NCI-H69 (cell line): ENCODE data around the gene FOXI1.
"Not testable (repeated sequence)": the region's sequence is repeated elsewhere in the genome, so short reads cannot be mapped to it uniquely, and the experiment has no call there.

Experiments
- DNase-seq: peaks from one replicate; lab custom pipeline; 2025; lab: John Stamatoyannopoulos, UW

Gene FOXI1

GRCh38 chr5:170126626-170127025 is 20.9 kb downstream of the FOXI1 start:
- DNase-seq = no peak

DNA sequence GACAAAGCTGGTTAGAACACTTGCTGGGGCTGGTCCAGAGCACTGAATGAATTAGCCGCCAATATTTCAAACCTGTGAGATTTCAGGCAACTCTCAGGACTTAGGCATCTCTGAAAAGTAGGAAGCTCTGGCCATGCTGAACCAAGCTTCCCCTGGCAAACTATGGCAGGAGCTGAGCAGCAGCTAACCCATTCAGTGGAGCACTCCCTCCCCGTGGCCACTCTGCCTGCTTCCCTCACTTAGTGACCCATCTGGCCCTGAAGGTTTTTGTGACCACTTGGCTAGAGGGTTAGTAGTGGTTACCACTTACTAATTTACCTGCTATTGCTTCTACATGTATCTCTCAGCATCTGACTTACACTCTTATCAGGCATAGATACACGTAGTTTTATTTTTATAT is 25.5 kb downstream of the FOXI1 start:
- DNase-seq = no peak

GRCh38 chr5:170132269-170132975 is 26.7 kb downstream of the FOXI1 start:
- no peak for DNase-seq

DNA sequence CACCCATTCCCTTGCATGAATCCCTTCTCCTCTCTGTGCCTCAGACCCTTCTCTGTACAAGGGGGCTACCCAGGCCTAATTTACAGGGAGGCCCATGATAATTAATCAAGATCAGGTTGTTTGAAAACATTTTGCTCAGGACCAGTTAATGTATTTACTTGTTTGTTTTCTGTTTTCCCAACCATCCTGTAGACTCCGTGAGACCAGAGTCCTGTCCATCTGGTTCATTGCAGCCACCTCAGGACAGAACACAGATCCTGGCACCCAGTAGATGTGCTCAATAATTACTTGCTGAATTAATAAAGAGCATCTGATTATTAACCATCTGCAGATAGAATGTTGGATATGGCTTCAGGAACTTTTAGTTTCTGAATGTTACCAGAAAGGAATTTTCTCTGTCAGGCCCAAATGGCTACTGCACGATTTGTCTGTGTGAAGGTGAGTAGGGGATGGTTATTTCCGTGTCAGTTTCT is 27.3 kb downstream of the FOXI1 start:
- DNase-seq = no peak

- no peak for DNase-seq
Measured at GRCh38 chr5:170135796-170136490, 30.2 kb downstream of the FOXI1 start.

GRCh38 chr5:170136506-170136905 is 30.8 kb downstream of the FOXI1 start:
- DNase-seq = no peak

DNA sequence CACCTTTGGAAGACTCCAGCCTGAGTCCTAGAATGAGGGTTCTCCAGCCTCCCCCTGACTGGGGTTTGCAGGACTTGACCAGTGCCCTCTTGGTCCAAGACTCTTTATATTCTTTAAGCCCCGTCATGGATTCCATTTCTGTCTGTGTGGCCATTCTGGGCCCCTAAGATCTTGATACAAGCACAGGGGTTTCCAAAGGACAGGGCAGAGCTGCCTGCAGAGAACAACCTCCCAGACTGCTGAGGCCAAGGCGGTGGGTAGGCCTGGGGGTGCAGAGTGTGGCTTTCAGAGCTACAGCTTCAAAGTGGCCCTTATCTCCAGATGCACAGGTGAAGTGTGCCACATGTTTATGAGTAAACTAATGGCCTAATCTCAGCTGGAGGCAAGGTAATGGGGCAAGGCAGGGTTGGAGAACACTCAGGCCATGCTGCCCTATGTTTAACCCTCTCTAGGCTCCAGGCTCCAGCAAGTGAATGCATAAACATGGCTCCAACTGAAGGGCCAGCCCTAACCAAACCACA is 32.1 kb downstream of the FOXI1 start:
- DNase-seq = no peak

GRCh38 chr5:170138273-170138672 is 32.6 kb downstream of the FOXI1 start:
- no peak for DNase-seq

DNA sequence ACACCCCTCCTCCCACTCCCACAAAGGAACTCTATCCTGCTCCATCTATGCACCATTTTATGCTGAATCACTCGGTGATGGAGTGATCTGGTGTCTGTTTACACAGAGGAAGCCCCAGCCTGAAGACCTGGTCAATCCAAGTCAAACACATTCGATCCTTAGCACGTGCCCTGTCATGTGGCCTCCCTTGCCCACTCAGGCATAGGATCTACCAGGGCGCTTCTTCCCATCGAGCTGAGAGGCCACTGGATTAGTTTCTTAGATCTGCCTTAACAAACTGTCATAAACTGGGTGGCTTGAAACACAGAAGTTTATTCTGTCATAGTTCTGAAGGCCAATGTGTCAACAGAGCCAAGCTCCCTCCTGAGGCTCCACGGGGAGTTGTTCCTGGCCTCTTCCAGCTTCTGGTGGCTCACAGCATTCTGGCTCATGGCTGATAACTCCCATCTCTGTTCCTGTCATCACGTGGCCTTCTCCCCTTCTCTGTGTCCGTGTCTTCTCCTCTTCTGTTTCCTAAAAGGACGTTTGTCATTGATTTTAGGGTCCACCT is 34.2 kb downstream of the FOXI1 start:
- DNase-seq = no peak

DNA sequence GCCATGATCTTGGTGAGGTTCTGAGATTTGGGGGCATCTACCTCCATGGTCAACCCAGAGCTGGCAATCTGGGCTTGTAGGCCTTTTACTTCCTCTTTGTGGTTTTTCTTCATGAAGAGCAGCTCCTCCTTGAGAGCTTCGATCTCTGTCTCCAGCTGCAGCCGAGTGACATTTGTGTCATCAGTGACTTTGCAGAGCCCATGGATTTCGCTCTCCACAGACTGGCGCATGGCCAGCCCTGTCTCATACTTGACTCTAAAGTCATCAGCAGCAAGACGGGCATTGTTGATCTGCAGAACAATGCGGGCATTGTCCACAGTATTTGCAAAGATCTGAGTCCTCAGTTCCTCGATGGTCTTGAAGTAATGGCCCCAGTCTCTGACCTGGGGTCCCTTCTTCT is 35.5 kb downstream of the FOXI1 start:
- not testable (repeated sequence) for DNase-seq

GRCh38 chr5:170141636-170142035 is 35.9 kb downstream of the FOXI1 start:
- DNase-seq = no peak

DNA sequence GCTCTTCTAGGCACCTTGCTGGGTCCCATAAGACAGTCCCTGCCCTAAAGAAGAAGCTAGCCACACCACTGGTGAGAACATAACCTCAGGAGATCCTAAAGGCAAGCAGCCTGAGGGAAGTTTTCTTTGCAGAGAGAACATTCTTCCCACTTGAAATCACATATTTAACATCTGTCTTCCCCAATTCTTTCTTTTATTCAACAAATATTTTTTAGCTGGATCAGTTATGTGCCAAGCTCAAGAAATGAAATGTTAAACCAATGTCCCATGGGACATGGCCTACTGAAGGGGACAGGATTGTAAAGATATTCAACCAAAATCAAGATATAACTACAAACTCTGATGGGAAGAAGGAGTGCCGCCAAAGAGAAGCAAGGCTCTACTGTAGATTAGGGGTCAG is 36.5 kb downstream of the FOXI1 start:
- DNase-seq = no peak

DNA sequence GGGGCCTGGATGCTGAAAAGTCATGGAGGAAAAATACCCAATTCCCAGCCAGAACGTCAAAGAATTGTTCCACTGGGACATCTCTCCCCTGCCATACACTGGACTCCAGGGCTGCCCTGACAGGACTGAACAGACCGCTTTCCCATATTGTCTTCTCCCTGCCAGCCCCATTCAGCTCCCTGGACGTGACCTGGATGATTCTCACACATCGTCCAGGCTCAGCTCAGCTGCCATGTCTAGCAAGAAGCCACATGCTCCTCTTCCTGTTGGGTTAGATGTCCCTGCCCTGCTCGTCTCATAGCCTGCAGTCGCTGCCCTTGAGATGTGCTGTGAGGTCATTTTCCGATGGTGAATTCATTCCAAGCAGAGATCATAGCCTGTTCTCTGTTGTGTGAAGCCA is 37.4 kb downstream of the FOXI1 start:
- no peak for DNase-seq

- no peak for DNase-seq
Measured at GRCh38 chr5:170143710-170144109, 38.0 kb downstream of the FOXI1 start.

DNA sequence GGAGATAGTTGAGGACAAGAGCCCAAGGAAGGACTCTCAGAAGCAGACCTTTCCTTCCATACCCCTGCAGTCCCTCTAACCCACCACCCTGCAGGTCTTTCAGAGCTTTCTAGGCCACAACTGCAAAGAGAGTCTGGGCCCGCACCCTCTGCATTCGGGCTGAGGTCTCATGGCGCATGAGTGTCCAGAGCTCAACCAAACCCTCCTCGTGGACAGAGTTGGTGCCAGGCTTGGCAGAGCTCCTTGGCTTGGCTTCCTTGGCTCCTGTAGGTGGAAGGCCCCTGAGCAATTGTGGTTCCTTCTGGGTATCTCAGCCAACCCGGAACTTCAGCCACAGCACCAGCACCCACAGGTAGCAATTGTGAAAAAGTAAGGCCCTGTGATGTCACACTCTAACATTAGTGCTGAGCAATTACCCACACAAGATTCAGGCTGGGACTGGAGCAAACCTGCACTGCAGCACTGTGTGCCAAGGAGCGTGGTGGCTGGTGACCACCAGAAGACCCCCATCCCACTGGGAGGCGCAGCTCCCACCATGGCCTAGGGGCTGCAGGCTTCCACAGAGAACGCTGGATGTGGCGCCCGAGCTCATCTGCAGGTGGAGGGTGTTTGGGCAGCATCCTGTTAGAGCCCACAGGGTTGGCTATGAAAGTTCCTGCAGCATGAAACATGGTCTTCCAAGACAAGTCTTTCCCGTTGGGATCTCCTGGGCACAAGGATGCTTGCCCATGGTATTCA is 38.8 kb downstream of the FOXI1 start:
- no peak for DNase-seq

DNA sequence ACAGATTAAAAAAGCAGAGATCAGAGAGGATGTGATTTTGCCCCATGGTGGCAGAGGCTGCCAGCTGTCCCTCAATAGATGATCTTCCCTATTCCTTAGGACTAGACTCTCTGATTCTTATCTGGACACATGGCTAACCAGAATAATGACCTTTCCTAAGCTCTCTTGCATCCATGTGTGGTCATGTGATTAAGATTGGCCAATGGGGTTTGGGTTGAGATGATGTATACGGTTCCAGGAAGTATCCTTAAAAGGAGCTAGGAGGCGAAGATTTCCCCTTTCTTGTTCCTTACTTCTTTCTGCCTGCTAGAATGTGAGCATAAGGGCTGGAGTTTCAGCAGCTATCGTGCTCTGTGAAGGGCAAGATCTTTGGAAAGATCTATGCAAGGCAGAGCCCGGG is 39.8 kb downstream of the FOXI1 start:
- DNase-seq = no peak

GRCh38 chr5:170147051-170147752 is 41.5 kb downstream of the FOXI1 start:
- no peak for DNase-seq

- no peak for DNase-seq
Measured at GRCh38 chr5:170147753-170148264, 42.1 kb downstream of the FOXI1 start.

- DNase-seq = peak; percentile 14
Measured at GRCh38 chr5:170148430-170149205, 42.9 kb downstream of the FOXI1 start.

DNA sequence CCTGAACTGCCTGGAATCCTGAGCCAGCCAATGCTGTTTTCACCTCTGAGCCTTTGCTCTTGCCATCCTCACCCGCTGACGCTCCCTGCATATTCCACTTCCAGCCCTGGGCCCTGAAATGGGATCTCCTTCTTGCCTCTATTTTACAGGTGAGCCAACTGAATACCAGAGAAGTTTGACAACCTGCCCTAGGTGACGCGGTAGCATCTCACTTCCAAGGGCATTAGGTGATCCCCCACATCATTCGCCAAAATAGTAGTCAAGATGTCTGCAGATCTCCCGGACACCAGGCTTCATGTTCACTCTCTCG is 43.5 kb downstream of the FOXI1 start:
- no peak for DNase-seq

- DNase-seq = no peak
Measured at GRCh38 chr5:170150713-170151096, 45.0 kb downstream of the FOXI1 start.
